AML-193 (cell line): ENCODE data around the gene CACNG8.
"Not testable (repeated sequence)": the region's sequence is repeated elsewhere in the genome, so short reads cannot be mapped to it uniquely, and the experiment has no call there.

Source experiments
- DNase-seq, 2 experiments: peaks; one replicate each; lab custom pipeline; 2025; lab: John Stamatoyannopoulos, UW

The CACNG8 gene

GRCh38 chr19:54035215-54036178, 72.8 kb downstream of the CACNG8 start:
- DNase-seq: no peak

DNA sequence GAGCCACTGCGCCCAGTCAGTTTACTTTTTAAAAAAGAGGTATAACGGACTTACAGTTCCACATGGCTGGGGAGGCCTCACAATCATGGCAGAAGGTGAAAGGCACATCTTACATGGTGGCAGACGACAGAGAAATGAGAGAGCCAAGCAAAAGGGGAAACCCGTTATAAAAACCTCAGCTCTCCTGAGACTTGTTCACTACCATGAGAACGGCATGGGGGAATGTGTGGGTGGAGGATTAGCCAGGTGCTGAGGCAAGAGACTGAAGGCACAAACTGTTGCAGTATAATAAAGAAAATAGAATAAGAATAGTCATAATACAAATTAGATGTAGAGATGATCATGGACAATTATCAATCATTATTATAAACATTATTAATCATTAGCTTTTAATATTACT, 73.8 kb downstream of the CACNG8 start:
- not testable (repeated sequence) for DNase-seq
